ENCODE measurements around the gene FILIP1L.

FILIP1L gene

DNA sequence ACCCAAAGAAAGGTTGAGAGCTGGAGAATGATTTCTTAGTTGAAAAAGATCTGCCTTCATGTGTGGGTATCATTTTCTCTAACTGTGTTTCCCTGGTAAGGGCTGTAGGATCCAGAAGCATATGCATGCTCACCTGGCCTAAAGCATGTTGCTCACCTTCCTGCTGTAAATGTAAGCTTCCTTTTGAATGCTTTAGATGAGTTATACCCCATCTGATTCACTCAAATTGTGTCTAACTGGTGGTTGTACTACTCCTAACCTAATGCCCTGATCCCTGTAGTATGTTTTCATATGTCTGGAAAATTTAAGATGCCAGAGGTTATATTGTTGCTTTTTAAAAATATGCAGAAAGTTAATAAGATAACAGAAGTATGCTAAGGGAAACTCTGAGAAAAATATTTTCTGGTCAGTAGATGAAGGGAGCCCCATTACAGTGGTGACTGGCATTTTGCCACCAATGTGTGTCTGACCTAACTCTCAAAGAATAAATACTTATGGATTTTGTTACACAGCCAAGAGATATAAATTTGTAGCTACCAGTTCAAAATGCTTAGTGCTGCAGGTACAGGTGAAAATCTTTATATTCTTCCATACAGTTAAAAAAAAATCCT is 7.7 kb downstream of the FILIP1L start:
- H3K4me3 ChIP-seq (ENCODE audit: low read length, poor library complexity, severe bottlenecking): no peak overlapping the region
- H3K9me3 ChIP-seq (ENCODE audit: insufficient read depth, low read depth, low read length): no peaks in the 10 kb centered on the region
- H3K9me2 ChIP-seq (replicated peaks; ENCODE audit: low read depth, low read length): no peaks in the 10 kb centered on the region
- TF ChIP-seq EZH2phosphoT487 (IDR thresholded peaks at IDR 0.05; ENCODE audit: borderline replicate concordance): no peak
- TF ChIP-seq, protein P1, sequence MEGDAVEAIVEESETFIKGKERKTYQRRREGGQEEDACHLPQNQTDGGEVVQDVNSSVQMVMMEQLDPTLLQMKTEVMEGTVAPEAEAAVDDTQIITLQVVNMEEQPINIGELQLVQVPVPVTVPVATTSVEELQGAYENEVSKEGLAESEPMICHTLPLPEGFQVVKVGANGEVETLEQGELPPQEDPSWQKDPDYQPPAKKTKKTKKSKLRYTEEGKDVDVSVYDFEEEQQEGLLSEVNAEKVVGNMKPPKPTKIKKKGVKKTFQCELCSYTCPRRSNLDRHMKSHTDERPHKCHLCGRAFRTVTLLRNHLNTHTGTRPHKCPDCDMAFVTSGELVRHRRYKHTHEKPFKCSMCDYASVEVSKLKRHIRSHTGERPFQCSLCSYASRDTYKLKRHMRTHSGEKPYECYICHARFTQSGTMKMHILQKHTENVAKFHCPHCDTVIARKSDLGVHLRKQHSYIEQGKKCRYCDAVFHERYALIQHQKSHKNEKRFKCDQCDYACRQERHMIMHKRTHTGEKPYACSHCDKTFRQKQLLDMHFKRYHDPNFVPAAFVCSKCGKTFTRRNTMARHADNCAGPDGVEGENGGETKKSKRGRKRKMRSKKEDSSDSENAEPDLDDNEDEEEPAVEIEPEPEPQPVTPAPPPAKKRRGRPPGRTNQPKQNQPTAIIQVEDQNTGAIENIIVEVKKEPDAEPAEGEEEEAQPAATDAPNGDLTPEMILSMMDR (conservative IDR thresholded peaks at IDR 0.05; ENCODE audit: low read length): no peak
- H3K27me3 ChIP-seq (ENCODE audit: insufficient read depth, low read length, poor library complexity, severe bottlenecking): no peaks in the 10 kb centered on the region
- no peaks in the 10 kb centered on the region for H3F3A ChIP-seq (ENCODE audit: low read depth)
- H4K20me1 ChIP-seq (ENCODE audit: insufficient read depth, low read length, poor library complexity, severe bottlenecking): no peaks in the 10 kb centered on the region
- H3K36me3 ChIP-seq (ENCODE audit: insufficient read depth, low read length): no peaks in the 10 kb centered on the region
- H2AFZ ChIP-seq (ENCODE audit: low read length): no peak overlapping the region
- H3K4me1 ChIP-seq (ENCODE audit: insufficient read depth, low read length, poor library complexity, severe bottlenecking): peaks cover 23% of the 10 kb centered on the region
- H3K9ac ChIP-seq (ENCODE audit: low read depth, low read length, poor library complexity, severe bottlenecking): no peak overlapping the region
- H3K4me2 ChIP-seq (ENCODE audit: low read depth, low read length, poor library complexity, severe bottlenecking): no peak overlapping the region
- no peaks in the 10 kb centered on the region for H3K79me2 ChIP-seq (ENCODE audit: insufficient read depth, low read length)

DNA sequence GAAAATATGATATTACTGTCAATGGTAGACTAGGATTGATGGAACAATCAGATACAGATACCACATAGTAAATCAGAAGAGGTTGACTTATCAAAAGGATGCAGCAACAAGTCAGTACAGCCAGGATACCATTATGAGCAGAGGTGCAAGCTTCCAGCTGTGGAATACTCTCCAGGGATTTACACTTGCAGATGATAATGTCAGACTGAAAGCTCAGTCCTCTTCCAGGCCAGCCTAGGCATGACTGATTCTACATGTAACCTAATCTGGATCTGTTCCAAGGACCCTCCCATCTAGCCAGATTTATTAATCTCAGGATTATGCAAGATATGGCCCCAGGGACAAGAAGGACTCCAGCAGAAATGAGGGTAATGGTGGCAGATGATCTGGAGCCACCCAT is 8.2 kb downstream of the FILIP1L start:
- Histone ChIP-seq H2AFZ (ENCODE audit: low read length) (no peak overlapping the region), H3F3A (ENCODE audit: low read depth) (no peaks in the 10 kb centered on the region), H3K9me3 (ENCODE audit: insufficient read depth, low read depth, low read length) (no peaks in the 10 kb centered on the region), H3K27me3 (ENCODE audit: insufficient read depth, low read length, poor library complexity, severe bottlenecking) (no peaks in the 10 kb centered on the region), H3K79me2 (ENCODE audit: insufficient read depth, low read length) (no peaks in the 10 kb centered on the region), H3K4me2 (ENCODE audit: low read depth, low read length, poor library complexity, severe bottlenecking) (no peak overlapping the region), H3K4me1 (ENCODE audit: insufficient read depth, low read length, poor library complexity, severe bottlenecking) (peaks cover 23% of the 10 kb centered on the region), H3K4me3 (ENCODE audit: low read length, poor library complexity, severe bottlenecking) (no peak overlapping the region), H3K36me3 (ENCODE audit: insufficient read depth, low read length) (no peaks in the 10 kb centered on the region), H4K20me1 (ENCODE audit: insufficient read depth, low read length, poor library complexity, severe bottlenecking) (no peaks in the 10 kb centered on the region), H3K9me2 (replicated peaks; ENCODE audit: low read depth, low read length) (no peaks in the 10 kb centered on the region), H3K9ac (ENCODE audit: low read depth, low read length, poor library complexity, severe bottlenecking) (no peak overlapping the region)
- TF ChIP-seq EZH2phosphoT487 (IDR thresholded peaks at IDR 0.05; ENCODE audit: borderline replicate concordance): no peak

DNA sequence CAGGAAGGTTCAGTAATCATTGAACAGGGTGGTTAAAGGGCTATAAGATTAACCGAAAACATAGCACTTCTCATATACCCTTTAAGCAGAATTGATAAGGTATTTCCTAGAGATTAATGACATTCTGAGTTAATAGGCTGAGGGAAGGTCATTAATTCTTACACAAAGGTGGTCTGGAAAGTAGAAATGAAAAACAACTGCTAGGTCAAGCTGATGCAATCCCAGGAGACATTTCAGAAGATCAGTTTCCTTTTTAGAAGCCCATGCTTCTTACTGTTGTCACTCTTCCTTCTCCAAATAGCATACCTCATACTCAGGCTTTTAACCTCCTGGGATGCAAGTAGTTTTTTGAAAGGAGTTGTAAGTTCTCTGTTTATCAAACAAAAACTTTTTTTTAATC is 8.8 kb downstream of the FILIP1L start:
- H3F3A ChIP-seq (ENCODE audit: low read depth): no peaks in the 10 kb centered on the region

More for the DNA sequence above, 8.8 kb downstream of the FILIP1L start:
- Histone ChIP-seq H3K36me3 (ENCODE audit: insufficient read depth, low read length) (no peaks in the 10 kb centered on the region), H3K27me3 (ENCODE audit: insufficient read depth, low read length, poor library complexity, severe bottlenecking) (no peaks in the 10 kb centered on the region), H3K4me1 (ENCODE audit: insufficient read depth, low read length, poor library complexity, severe bottlenecking) (peaks cover 23% of the 10 kb centered on the region), H3K79me2 (ENCODE audit: insufficient read depth, low read length) (no peaks in the 10 kb centered on the region), H3K9ac (ENCODE audit: low read depth, low read length, poor library complexity, severe bottlenecking) (peak overlapping the region; percentile 2), H3K4me2 (ENCODE audit: low read depth, low read length, poor library complexity, severe bottlenecking) (peak overlapping the region; percentile 1), H4K20me1 (ENCODE audit: insufficient read depth, low read length, poor library complexity, severe bottlenecking) (no peaks in the 10 kb centered on the region), H3K9me3 (ENCODE audit: insufficient read depth, low read depth, low read length) (no peaks in the 10 kb centered on the region), H3K9me2 (replicated peaks; ENCODE audit: low read depth, low read length) (no peaks in the 10 kb centered on the region), H3K4me3 (ENCODE audit: low read length, poor library complexity, severe bottlenecking) (no peak overlapping the region), H2AFZ (ENCODE audit: low read length) (0 out of 2 replicates have a peak overlapping the region, but pooled peaks have one; percentile 5)
- TF ChIP-seq, protein P1 (conservative IDR thresholded peaks at IDR 0.05; ENCODE audit: low read length): no peak
- TF ChIP-seq EZH2phosphoT487 (IDR thresholded peaks at IDR 0.05; ENCODE audit: borderline replicate concordance): no peak

Measured in Loucy (cell line).